ENCODE measurements around the gene ANO3. TPM values are rescaled to one million over a fixed set of nuclear protein-coding genes. Genes with fewer than 3 reads are reported as not detected.

The ANO3 gene
- polyA plus RNA-seq, 3 donors = not detected

GRCh38 chr11:26608507-26609146 lies 276.7 kb downstream of the ANO3 start:
- peaks cover 0 to 10% of the 10 kb centered on the region in 2 donors for H3K9me3 ChIP-seq (replicated peaks in 1 of 2; ENCODE audit: control insufficient read depth in 1 of 2, insufficient read depth in 1 of 2, low read length in 2 of 2)
- H3K4me3 ChIP-seq (replicated peaks in 1 of 3; ENCODE audit: low read depth in 2 of 3, low read length in 3 of 3) = no peak overlapping the region
- H3K9ac ChIP-seq (ENCODE audit: insufficient read depth, low read length, poor library complexity, severe bottlenecking) = no peak overlapping the region
- H2AFZ ChIP-seq (ENCODE audit: insufficient read depth, low read depth, low read length, poor library complexity, severe bottlenecking) = no peak overlapping the region
- no peak for DNase-seq
- Mint-ChIP-seq H3K4me1 (no peaks in the 10 kb centered on the region), H3K27me3 (ENCODE audit: low read depth in 3 of 3) (no peaks in the 10 kb centered on the region), H3K27ac (no peak overlapping the region), H3K36me3 (no peaks in the 10 kb centered on the region), H3K9me3 (peaks cover 0 to 11% (median 6%) of the 10 kb centered on the region in 7 donors), H3K4me3 (no peak overlapping the region)
- intact Hi-C loops (cut with micrococcal nuclease) = no loop called here
- H3K4me1 ChIP-seq (ENCODE audit: control insufficient read depth in 1 of 2, insufficient read depth in 2 of 2, low read length in 2 of 2) = no peaks in the 10 kb centered on the region
- H3K27ac ChIP-seq (ENCODE audit: low read depth in 1 of 2, low read length in 2 of 2) = no peak overlapping the region
- no peaks in the 10 kb centered on the region for H3K79me2 ChIP-seq (ENCODE audit: insufficient read depth, low read length)
- TF ChIP-seq CTCF (IDR thresholded peaks at IDR 0.05) = no peak
- H3K36me3 ChIP-seq (replicated peaks in 1 of 2; ENCODE audit: control insufficient read depth in 1 of 2, insufficient read depth in 2 of 2, low read length in 2 of 2) = no peaks in the 10 kb centered on the region
- no peak overlapping the region for H3K4me2 ChIP-seq (replicated peaks; ENCODE audit: extremely low read depth, low read length, poor library complexity, severe bottlenecking)
- no peaks in the 10 kb centered on the region for H4K20me1 ChIP-seq (ENCODE audit: insufficient read depth, low read length)
- no peaks in the 10 kb centered on the region for H3K27me3 ChIP-seq (ENCODE audit: control insufficient read depth in 2 of 2, insufficient read depth in 2 of 2, low read length in 2 of 2)
- WGBS (ENCODE audit: insufficient coverage) = 84% methylated on average over 9 of the region's 9 CpGs

GRCh38 chr11:26613759-26614158 lies 281.8 kb downstream of the ANO3 start:
- no peak overlapping the region for H3K4me3 ChIP-seq (replicated peaks in 1 of 3; ENCODE audit: low read depth in 2 of 3, low read length in 3 of 3)
- H3K4me3 Mint-ChIP-seq = no peak overlapping the region
- no peaks in the 10 kb centered on the region for H3K79me2 ChIP-seq (ENCODE audit: insufficient read depth, low read length)
- no peak overlapping the region for H3K27ac ChIP-seq (ENCODE audit: low read depth in 1 of 2, low read length in 2 of 2)
- no peak overlapping the region for H3K9ac ChIP-seq (ENCODE audit: insufficient read depth, low read length, poor library complexity, severe bottlenecking)
- no peaks in the 10 kb centered on the region for H3K36me3 Mint-ChIP-seq
- H3K36me3 ChIP-seq (replicated peaks in 1 of 2; ENCODE audit: control insufficient read depth in 1 of 2, insufficient read depth in 2 of 2, low read length in 2 of 2) = no peaks in the 10 kb centered on the region
- intact Hi-C loops (cut with micrococcal nuclease) = no loop called here
- H3K27ac Mint-ChIP-seq = no peak overlapping the region
- no peak overlapping the region for H3K4me2 ChIP-seq (replicated peaks; ENCODE audit: extremely low read depth, low read length, poor library complexity, severe bottlenecking)
- peaks cover 0 to 8% (median 4%) of the 10 kb centered on the region in 7 donors for H3K9me3 Mint-ChIP-seq
- no peaks in the 10 kb centered on the region for H3K27me3 Mint-ChIP-seq (ENCODE audit: low read depth in 3 of 3)
- no peak for DNase-seq
- TF ChIP-seq CTCF (IDR thresholded peaks at IDR 0.05) = no peak
- WGBS (ENCODE audit: insufficient coverage) = 85% methylated on average over 2 of the region's 2 CpGs
- no peak overlapping the region for H2AFZ ChIP-seq (ENCODE audit: insufficient read depth, low read depth, low read length, poor library complexity, severe bottlenecking)
- H3K4me1 Mint-ChIP-seq = no peaks in the 10 kb centered on the region
- peaks cover 0 to 7% of the 10 kb centered on the region in 2 donors for H3K9me3 ChIP-seq (replicated peaks in 1 of 2; ENCODE audit: control insufficient read depth in 1 of 2, insufficient read depth in 1 of 2, low read length in 2 of 2)
- no peaks in the 10 kb centered on the region for H3K4me1 ChIP-seq (ENCODE audit: control insufficient read depth in 1 of 2, insufficient read depth in 2 of 2, low read length in 2 of 2)
- no peaks in the 10 kb centered on the region for H3K27me3 ChIP-seq (ENCODE audit: control insufficient read depth in 2 of 2, insufficient read depth in 2 of 2, low read length in 2 of 2)
- no peaks in the 10 kb centered on the region for H4K20me1 ChIP-seq (ENCODE audit: insufficient read depth, low read length)
